ENCODE results near the gene ACOX3. TPM values are rescaled to one million over a fixed set of nuclear protein-coding genes. Genes with fewer than 3 reads are reported as not detected.

Gene ACOX3
- total RNA-seq, 1 donor from 2014 or later: 59.7 TPM

- peaks cover 14% of the 10 kb centered on the region for H3K9me3 Mint-ChIP-seq
- peaks cover 49% of the 10 kb centered on the region for H3K4me1 Mint-ChIP-seq
- H3K36me3 Mint-ChIP-seq: peaks cover 2% of the 10 kb centered on the region
- H3K4me3 Mint-ChIP-seq: no peak overlapping the region
- no peak for TF ChIP-seq CTCF (IDR thresholded peaks at IDR 0.05; ENCODE audit: unreplicated experiment)
- peak in 1 of 2 experiments; percentile 8 for DNase-seq (ENCODE audit: low spot score in 2 of 2, unreplicated experiment in 2 of 2)
- H3K27ac Mint-ChIP-seq: no peak overlapping the region
- no peaks in the 10 kb centered on the region for H3K27me3 Mint-ChIP-seq (ENCODE audit: low read depth)
These were observed 121.5 kb downstream of the ACOX3 start for GRCh38 chr4:8319061-8319460.

DNA sequence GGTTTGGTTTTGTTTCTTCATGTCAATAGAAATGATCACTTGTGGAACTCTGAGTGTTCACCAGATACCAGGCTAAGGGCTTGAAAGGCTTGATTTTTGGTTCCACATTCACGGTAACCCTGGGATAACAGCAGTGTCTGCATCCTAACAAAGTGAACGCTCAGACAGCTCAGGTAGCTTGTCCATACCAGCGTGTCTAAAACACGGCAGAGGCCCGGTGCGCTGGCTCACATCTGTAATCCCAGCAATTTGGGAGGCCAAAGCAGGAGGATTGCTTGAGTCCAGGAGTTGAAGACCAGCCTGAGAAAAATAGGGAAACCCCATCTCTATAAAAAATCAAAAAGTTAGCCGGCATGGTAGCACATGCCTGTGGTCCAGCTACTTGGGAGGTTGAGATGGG is 122.0 kb downstream of the ACOX3 start:
- peak in 1 of 2 experiments; percentile 25 for DNase-seq (ENCODE audit: low spot score in 2 of 2, unreplicated experiment in 2 of 2)
- Mint-ChIP-seq H3K27ac (peak overlapping the region; percentile 23), H3K36me3 (peaks cover 5% of the 10 kb centered on the region), H3K27me3 (ENCODE audit: low read depth) (no peaks in the 10 kb centered on the region), H3K4me3 (no peak overlapping the region), H3K4me1 (peaks cover 49% of the 10 kb centered on the region), H3K9me3 (peaks cover 16% of the 10 kb centered on the region)
- no peak for TF ChIP-seq CTCF (IDR thresholded peaks at IDR 0.05; ENCODE audit: unreplicated experiment)

DNA sequence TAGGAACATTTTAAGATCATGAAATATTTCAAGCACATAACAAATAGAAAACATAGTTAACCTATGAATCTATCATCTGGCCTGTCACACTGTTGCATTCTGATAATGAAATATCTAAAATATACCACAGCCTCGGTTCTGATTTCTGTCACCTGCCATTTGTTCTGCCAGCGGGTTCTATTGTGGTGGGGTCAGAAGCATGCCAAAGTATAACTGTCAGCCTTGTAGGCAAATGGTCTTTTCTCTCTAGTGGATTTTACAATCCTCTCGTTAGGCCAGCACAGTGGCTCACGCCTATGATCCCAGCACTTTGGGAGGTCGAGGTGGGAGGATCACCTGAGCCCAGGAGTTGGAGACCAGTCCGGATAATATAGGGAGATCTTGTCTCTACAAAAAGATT is 123.0 kb downstream of the ACOX3 start:
- Mint-ChIP-seq H3K9me3 (peaks cover 21% of the 10 kb centered on the region), H3K36me3 (peaks cover 3% of the 10 kb centered on the region), H3K4me3 (no peak overlapping the region), H3K27ac (peak overlapping the region; percentile 28), H3K27me3 (ENCODE audit: low read depth) (no peaks in the 10 kb centered on the region), H3K4me1 (peaks cover 45% of the 10 kb centered on the region)
- no peak for DNase-seq (ENCODE audit: low spot score in 2 of 2, unreplicated experiment in 2 of 2)
- TF ChIP-seq CTCF (IDR thresholded peaks at IDR 0.05; ENCODE audit: unreplicated experiment): no peak

GRCh38 chr4:8316911-8317351 is 123.6 kb downstream of the ACOX3 start:
- H3K36me3 Mint-ChIP-seq: peaks cover 3% of the 10 kb centered on the region
- H3K27me3 Mint-ChIP-seq (ENCODE audit: low read depth): no peaks in the 10 kb centered on the region
- no peak overlapping the region for H3K4me3 Mint-ChIP-seq
- no peak for TF ChIP-seq CTCF (IDR thresholded peaks at IDR 0.05; ENCODE audit: unreplicated experiment)
- H3K9me3 Mint-ChIP-seq: peaks cover 23% of the 10 kb centered on the region
- peak overlapping the region; percentile 75 for H3K27ac Mint-ChIP-seq
- peak; percentile 18 to 37 for DNase-seq (ENCODE audit: low spot score in 2 of 2, unreplicated experiment in 2 of 2)
- peaks cover 42% of the 10 kb centered on the region for H3K4me1 Mint-ChIP-seq

Other genes with a start within 250 kb of the ACOX3 start
- 22.0 to 24.0 TPM (median 23.2 TPM) in 3 replicates for gene SH3TC1, start 241.4 kb downstream of the ACOX3 start, total RNA-seq
- 25.6 to 27.9 TPM (median 26.2 TPM) in 3 replicates for gene HTRA3, start 171.0 kb downstream of the ACOX3 start, total RNA-seq
- 37.9 to 41.7 TPM (median 41.2 TPM) in 3 replicates for gene TRMT44, start 54 bp upstream of the ACOX3 start, total RNA-seq
- 2.4 to 3.8 TPM (median 3.2 TPM) in 3 replicates for gene GPR78, start 139.7 kb upstream of the ACOX3 start, total RNA-seq
- gene CPZ, start 152.0 kb upstream of the ACOX3 start, total RNA-seq: 32.0 to 38.6 TPM (median 32.8 TPM) in 3 replicates

All from mesothelial cell of epicardium (in vitro differentiated cells).